ENCODE data around the gene MAPKAPK5. TPM values are rescaled to one million over a fixed set of nuclear protein-coding genes. Genes with fewer than 3 reads are reported as not detected.

Gene MAPKAPK5
- total and polyA plus RNA-seq, 10 of the 15 experiments (the other 5 are each of a cell fraction or from before 2014, with no cell fraction given), result 12.6 to 54.3 (median 41.5) TPM

DNA sequence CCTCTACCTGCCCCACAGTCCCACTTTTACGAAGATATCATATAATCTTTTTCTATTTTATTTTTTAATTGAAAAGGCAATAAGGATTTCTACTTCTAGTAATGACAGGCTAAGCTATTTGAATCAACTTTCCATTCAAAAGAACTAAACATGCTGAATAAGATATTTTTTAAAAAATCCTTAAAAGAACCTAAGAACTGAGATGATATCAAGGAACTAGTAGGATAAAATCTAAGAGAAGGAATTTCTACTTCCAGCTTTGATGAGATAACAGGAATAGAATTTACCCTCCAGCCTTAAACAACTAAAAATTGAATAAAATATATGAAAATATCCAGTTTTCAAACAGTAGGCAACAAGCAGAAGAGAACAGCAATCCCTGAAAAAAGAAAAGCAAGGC, 101.9 kb downstream of the MAPKAPK5 start:
- no peak overlapping the region for H3K27ac ChIP-seq (ENCODE audit: control insufficient read depth, insufficient read depth)
- no peaks in the 10 kb centered on the region for H3K4me1 ChIP-seq (ENCODE audit: control insufficient read depth, insufficient read depth, low read length)
- H3K9me3 ChIP-seq (replicated peaks; ENCODE audit: control insufficient read depth, insufficient read depth, low read length), result no peaks in the 10 kb centered on the region
- intact Hi-C loops (cut with micrococcal nuclease; ENCODE audit: unreplicated experiment) (no loop called here), in situ Hi-C loops (cut with MboI) (loop anchor here (10.0 kb wide), 1 partner anchor 441 kb away; the partner anchor contains the start of gene HECTD4)
- no peak for DNase-seq (ENCODE audit: low read depth, low spot score)
- FAIRE-seq, result no peak
- ChIA-PET POLR2A (interaction anchor here (1.3 kb wide), 1 partner anchor 70 kb away, joined by 8 read pairs; no protein-coding TSS in a partner anchor), CTCF (interaction anchor here (0.6 to 4.2 kb wide), 17 partner anchors 10 to 467 kb away, joined by 3 to 40 read pairs (median 5); partner anchors contain the start of genes ERP29, TMEM116 and TRAFD1), RAD21 (ENCODE audit: unreplicated experiment) (interaction anchor here (0.9 to 4.3 kb wide), 6 partner anchors 69 to 443 kb away, joined by 3 to 61 read pairs (median 8); partner anchors contain the start of genes ERP29 and TMEM116), SMC1A (ENCODE audit: uncharacterized antibody, unreplicated experiment) (interaction anchor here (0.7 to 4.3 kb wide), 15 partner anchors 48 to 443 kb away, joined by 3 to 24 read pairs (median 3); partner anchors contain the start of genes ERP29 and TMEM116)
- no peaks in the 10 kb centered on the region for H3K27me3 ChIP-seq (replicated peaks in 1 of 2; ENCODE audit: control insufficient read depth in 2 of 2, insufficient read depth in 2 of 2, low read length in 1 of 2)
- H3K4me2 ChIP-seq (ENCODE audit: control insufficient read depth, insufficient read depth), result no peak overlapping the region
- no peak for TF ChIP-seq HCFC1 (IDR thresholded peaks at IDR 0.05; ENCODE audit: low read length)
- no peak for TF ChIP-seq TBL1XR1 (IDR thresholded peaks at IDR 0.05; ENCODE audit: low read depth, low read length)
- TF ChIP-seq ZBTB40 (IDR thresholded peaks at IDR 0.05; ENCODE audit: borderline replicate concordance), result no peak
- no peak for TF ChIP-seq ZZZ3 (IDR thresholded peaks at IDR 0.05; ENCODE audit: control insufficient read depth, insufficient read length, low read depth)
- no peak for TF ChIP-seq RB1 (IDR thresholded peaks at IDR 0.05; ENCODE audit: borderline replicate concordance)
- TF ChIP-seq ZNF622 (IDR thresholded peaks at IDR 0.05), result no peak
- no peak for TF ChIP-seq SPI1 (IDR thresholded peaks at IDR 0.05; ENCODE audit: borderline replicate concordance, insufficient read depth, low read depth, low read length)
- no peak for TF ChIP-seq STAT1 (conservative IDR thresholded peaks at IDR 0.05)
- no peak for TF ChIP-seq ZSCAN29 (IDR thresholded peaks at IDR 0.05)
- no peak for TF ChIP-seq ZBED1 (IDR thresholded peaks at IDR 0.05; ENCODE audit: borderline replicate concordance)
- TF ChIP-seq RBBP5 (conservative IDR thresholded peaks at IDR 0.05), result no peak
- TF ChIP-seq SMAD5 (IDR thresholded peaks at IDR 0.05; ENCODE audit: low read depth), result no peak
- no peak for TF ChIP-seq GATAD2B (conservative IDR thresholded peaks at IDR 0.05; ENCODE audit: low read depth)
- TF ChIP-seq ZNF384 (IDR thresholded peaks at IDR 0.05; ENCODE audit: borderline replicate concordance, low read depth, low read length), result no peak
- no peak for TF ChIP-seq ELK1 (IDR thresholded peaks at IDR 0.05; ENCODE audit: low read depth, low read length)
- no peak for TF ChIP-seq KLF5 (IDR thresholded peaks at IDR 0.05; ENCODE audit: partially characterized antibody)
- no peaks in the 10 kb centered on the region for H4K20me1 ChIP-seq (ENCODE audit: control insufficient read depth, insufficient read depth)
- H3K4me3 ChIP-seq, result no peak overlapping the region
- H3K36me3 ChIP-seq (ENCODE audit: control insufficient read depth in 2 of 2, insufficient read depth in 2 of 2, low read length in 1 of 2), result no peaks in the 10 kb centered on the region
- no TSS peak for BruUV-seq (replicated peaks)
- no peak for ATAC-seq
- H3K9ac ChIP-seq (ENCODE audit: control insufficient read depth, insufficient read depth, low read length), result no peak overlapping the region
- no peaks in the 10 kb centered on the region for H3K79me2 ChIP-seq (ENCODE audit: control insufficient read depth, insufficient read depth, low read length)
- WGBS (ENCODE audit: insufficient coverage, insufficient replicate concordance, low lambda C conversion rate, missing lambda C conversion rate), result 91% methylated on average over 1 of the region's 1 CpG
- no peak overlapping the region for H2AFZ ChIP-seq (ENCODE audit: control insufficient read depth, low read depth, low read length)
